Measurements from ENCODE around the gene CPSF6.
"Not testable (repeated sequence)": the region's sequence is repeated elsewhere in the genome, so short reads cannot be mapped to it uniquely, and the experiment has no call there.

CPSF6 gene

GRCh38 chr12:69239352-69239921 is at the start of gene CPSF6:
Gene CPSF6 (plus strand): TSS chr12:69239569. CDS start chr12:69239647, 78 bp downstream.
- Histone ChIP-seq H3K27ac (ENCODE audit: low read length) (no peak within 1 kb of the TSS), H3K4me1 (ENCODE audit: control insufficient read depth, insufficient read depth, low read length) (peaks cover 3% of the 10 kb centered on the region; the same call in 1 of the 2 replicates), H3K36me3 (ENCODE audit: control insufficient read depth, insufficient read depth, low read length) (no peaks in the 10 kb centered on the region), H3K27me3 (ENCODE audit: control insufficient read depth, insufficient read depth, low read length) (no peaks in the 10 kb centered on the region), H3K4me3 (ENCODE audit: low read length) (peak within 1 kb of the TSS; percentile 98), H3K9me3 (ENCODE audit: control insufficient read depth, insufficient read depth, low read length) (no peaks in the 10 kb centered on the region)
- WGBS (ENCODE audit: insufficient coverage, insufficient read length), result no CpG with 5 or more reads among the region's 75 CpGs
- DNase-seq (ENCODE audit: low read depth, low spot score), result peak; percentile 64

- Histone ChIP-seq H3K27me3 (ENCODE audit: control insufficient read depth, insufficient read depth, low read length) (no peaks in the 10 kb centered on the region), H3K27ac (ENCODE audit: low read length) (no peak overlapping the region), H3K4me1 (ENCODE audit: control insufficient read depth, insufficient read depth, low read length) (no peaks in the 10 kb centered on the region), H3K4me3 (ENCODE audit: low read length) (no peak overlapping the region), H3K9me3 (ENCODE audit: control insufficient read depth, insufficient read depth, low read length) (no peaks in the 10 kb centered on the region; the same call in 1 of the 2 replicates), H3K36me3 (ENCODE audit: control insufficient read depth, insufficient read depth, low read length) (no peaks in the 10 kb centered on the region)
- DNase-seq (ENCODE audit: low read depth, low spot score), result peak; percentile 2
- no CpG with 5 or more reads among the region's 4 CpGs for WGBS (ENCODE audit: insufficient coverage, insufficient read length)
Measured at GRCh38 chr12:69196302-69197288, 42.8 kb upstream of the CPSF6 start.

GRCh38 chr12:69199976-69200375 is 39.4 kb upstream of the CPSF6 start:
- not testable (repeated sequence) for H3K4me3 ChIP-seq (ENCODE audit: low read length); H3K27ac ChIP-seq (ENCODE audit: low read length); H3K27me3 ChIP-seq (ENCODE audit: control insufficient read depth, insufficient read depth, low read length); H3K4me1 ChIP-seq (ENCODE audit: control insufficient read depth, insufficient read depth, low read length); H3K9me3 ChIP-seq (ENCODE audit: control insufficient read depth, insufficient read depth, low read length); H3K36me3 ChIP-seq (ENCODE audit: control insufficient read depth, insufficient read depth, low read length); DNase-seq (ENCODE audit: low read depth, low spot score)
- WGBS (ENCODE audit: insufficient coverage, insufficient read length), result no CpG with 5 or more reads among the region's 1 CpG

- H3K27ac ChIP-seq (ENCODE audit: low read length), result no peak overlapping the region
- no peaks in the 10 kb centered on the region for H3K27me3 ChIP-seq (ENCODE audit: control insufficient read depth, insufficient read depth, low read length)
- no peaks in the 10 kb centered on the region for H3K9me3 ChIP-seq (ENCODE audit: control insufficient read depth, insufficient read depth, low read length)
- DNase-seq (ENCODE audit: low read depth, low spot score), result no peak
- H3K36me3 ChIP-seq (ENCODE audit: control insufficient read depth, insufficient read depth, low read length), result no peaks in the 10 kb centered on the region
- no peaks in the 10 kb centered on the region for H3K4me1 ChIP-seq (ENCODE audit: control insufficient read depth, insufficient read depth, low read length)
- no CpG with 5 or more reads among the region's 4 CpGs for WGBS (ENCODE audit: insufficient coverage, insufficient read length)
- H3K4me3 ChIP-seq (ENCODE audit: low read length), result no peak overlapping the region
Measured at GRCh38 chr12:69204191-69204590, 35.2 kb upstream of the CPSF6 start.

- no peaks in the 10 kb centered on the region for H3K4me1 ChIP-seq (ENCODE audit: control insufficient read depth, insufficient read depth, low read length)
- H3K36me3 ChIP-seq (ENCODE audit: control insufficient read depth, insufficient read depth, low read length), result no peaks in the 10 kb centered on the region
- WGBS (ENCODE audit: insufficient coverage, insufficient read length), result no CpG with 5 or more reads among the region's 3 CpGs
- H3K27ac ChIP-seq (ENCODE audit: low read length), result no peak overlapping the region
- DNase-seq (ENCODE audit: low read depth, low spot score), result no peak
- H3K27me3 ChIP-seq (ENCODE audit: control insufficient read depth, insufficient read depth, low read length), result no peaks in the 10 kb centered on the region
- H3K9me3 ChIP-seq (ENCODE audit: control insufficient read depth, insufficient read depth, low read length), result no peaks in the 10 kb centered on the region
- no peak overlapping the region for H3K4me3 ChIP-seq (ENCODE audit: low read length)
Measured at GRCh38 chr12:69210661-69211060, 28.7 kb upstream of the CPSF6 start.

GRCh38 chr12:69211160-69211559 is 28.2 kb upstream of the CPSF6 start:
- Histone ChIP-seq H3K27ac (ENCODE audit: low read length) (no peak overlapping the region), H3K27me3 (ENCODE audit: control insufficient read depth, insufficient read depth, low read length) (no peaks in the 10 kb centered on the region), H3K9me3 (ENCODE audit: control insufficient read depth, insufficient read depth, low read length) (no peaks in the 10 kb centered on the region), H3K36me3 (ENCODE audit: control insufficient read depth, insufficient read depth, low read length) (no peaks in the 10 kb centered on the region), H3K4me3 (ENCODE audit: low read length) (no peak overlapping the region), H3K4me1 (ENCODE audit: control insufficient read depth, insufficient read depth, low read length) (no peaks in the 10 kb centered on the region)
- no peak for DNase-seq (ENCODE audit: low read depth, low spot score)
- WGBS (ENCODE audit: insufficient coverage, insufficient read length), result no CpG with 5 or more reads among the region's 3 CpGs

- H3K4me3 ChIP-seq (ENCODE audit: low read length), result no peak overlapping the region
- no peaks in the 10 kb centered on the region for H3K4me1 ChIP-seq (ENCODE audit: control insufficient read depth, insufficient read depth, low read length)
- no peak overlapping the region for H3K27ac ChIP-seq (ENCODE audit: low read length)
- no peaks in the 10 kb centered on the region for H3K27me3 ChIP-seq (ENCODE audit: control insufficient read depth, insufficient read depth, low read length)
- no peaks in the 10 kb centered on the region for H3K36me3 ChIP-seq (ENCODE audit: control insufficient read depth, insufficient read depth, low read length)
- DNase-seq (ENCODE audit: low read depth, low spot score), result no peak
- H3K9me3 ChIP-seq (ENCODE audit: control insufficient read depth, insufficient read depth, low read length), result no peaks in the 10 kb centered on the region
- WGBS (ENCODE audit: insufficient coverage, insufficient read length), result no CpG with 5 or more reads among the region's 1 CpG
Measured at GRCh38 chr12:69214169-69214568, 25.2 kb upstream of the CPSF6 start.

- Histone ChIP-seq H3K27me3 (ENCODE audit: control insufficient read depth, insufficient read depth, low read length) (no peaks in the 10 kb centered on the region), H3K9me3 (ENCODE audit: control insufficient read depth, insufficient read depth, low read length) (no peaks in the 10 kb centered on the region), H3K36me3 (ENCODE audit: control insufficient read depth, insufficient read depth, low read length) (no peaks in the 10 kb centered on the region), H3K27ac (ENCODE audit: low read length) (no peak overlapping the region), H3K4me1 (ENCODE audit: control insufficient read depth, insufficient read depth, low read length) (no peaks in the 10 kb centered on the region), H3K4me3 (ENCODE audit: low read length) (no peak overlapping the region)
- DNase-seq (ENCODE audit: low read depth, low spot score), result no peak
- no CpG with 5 or more reads among the region's 1 CpG for WGBS (ENCODE audit: insufficient coverage, insufficient read length)
Measured at GRCh38 chr12:69225251-69225910, 14.0 kb upstream of the CPSF6 start.

GRCh38 chr12:69231479-69231878 is 7.9 kb upstream of the CPSF6 start:
- no peak overlapping the region for H3K4me3 ChIP-seq (ENCODE audit: low read length)
- no peak overlapping the region for H3K27ac ChIP-seq (ENCODE audit: low read length)
- no peaks in the 10 kb centered on the region for H3K36me3 ChIP-seq (ENCODE audit: control insufficient read depth, insufficient read depth, low read length)
- no peak for DNase-seq (ENCODE audit: low read depth, low spot score)
- H3K4me1 ChIP-seq (ENCODE audit: control insufficient read depth, insufficient read depth, low read length), result no peaks in the 10 kb centered on the region
- H3K9me3 ChIP-seq (ENCODE audit: control insufficient read depth, insufficient read depth, low read length), result no peaks in the 10 kb centered on the region
- no peaks in the 10 kb centered on the region for H3K27me3 ChIP-seq (ENCODE audit: control insufficient read depth, insufficient read depth, low read length)

GRCh38 chr12:69238589-69239351 is 599 bp upstream of the CPSF6 start:
- H3K27ac ChIP-seq (ENCODE audit: low read length), result no peak overlapping the region
- peak overlapping the region; percentile 98; the same call in 1 of the 2 replicates for H3K4me3 ChIP-seq (ENCODE audit: low read length)
- H3K4me1 ChIP-seq (ENCODE audit: control insufficient read depth, insufficient read depth, low read length), result peaks cover 3% of the 10 kb centered on the region; the same call in 1 of the 2 replicates
- WGBS (ENCODE audit: insufficient coverage, insufficient read length), result no CpG with 5 or more reads among the region's 16 CpGs
- no peaks in the 10 kb centered on the region for H3K9me3 ChIP-seq (ENCODE audit: control insufficient read depth, insufficient read depth, low read length)
- H3K27me3 ChIP-seq (ENCODE audit: control insufficient read depth, insufficient read depth, low read length), result no peaks in the 10 kb centered on the region
- H3K36me3 ChIP-seq (ENCODE audit: control insufficient read depth, insufficient read depth, low read length), result no peaks in the 10 kb centered on the region
- no peak for DNase-seq (ENCODE audit: low read depth, low spot score)

Data from iPS DF 6.9 (cell line).